ENCODE measurements around the gene PEX1. TPM values are rescaled to one million over a fixed set of nuclear protein-coding genes. Genes with fewer than 3 reads are reported as not detected.

The PEX1 gene
- total and polyA plus RNA-seq, 9 of the 15 experiments (the other 6 are each of a cell fraction or from before 2014, with no cell fraction given), result 9.4 to 32.2 (median 19.9) TPM

DNA sequence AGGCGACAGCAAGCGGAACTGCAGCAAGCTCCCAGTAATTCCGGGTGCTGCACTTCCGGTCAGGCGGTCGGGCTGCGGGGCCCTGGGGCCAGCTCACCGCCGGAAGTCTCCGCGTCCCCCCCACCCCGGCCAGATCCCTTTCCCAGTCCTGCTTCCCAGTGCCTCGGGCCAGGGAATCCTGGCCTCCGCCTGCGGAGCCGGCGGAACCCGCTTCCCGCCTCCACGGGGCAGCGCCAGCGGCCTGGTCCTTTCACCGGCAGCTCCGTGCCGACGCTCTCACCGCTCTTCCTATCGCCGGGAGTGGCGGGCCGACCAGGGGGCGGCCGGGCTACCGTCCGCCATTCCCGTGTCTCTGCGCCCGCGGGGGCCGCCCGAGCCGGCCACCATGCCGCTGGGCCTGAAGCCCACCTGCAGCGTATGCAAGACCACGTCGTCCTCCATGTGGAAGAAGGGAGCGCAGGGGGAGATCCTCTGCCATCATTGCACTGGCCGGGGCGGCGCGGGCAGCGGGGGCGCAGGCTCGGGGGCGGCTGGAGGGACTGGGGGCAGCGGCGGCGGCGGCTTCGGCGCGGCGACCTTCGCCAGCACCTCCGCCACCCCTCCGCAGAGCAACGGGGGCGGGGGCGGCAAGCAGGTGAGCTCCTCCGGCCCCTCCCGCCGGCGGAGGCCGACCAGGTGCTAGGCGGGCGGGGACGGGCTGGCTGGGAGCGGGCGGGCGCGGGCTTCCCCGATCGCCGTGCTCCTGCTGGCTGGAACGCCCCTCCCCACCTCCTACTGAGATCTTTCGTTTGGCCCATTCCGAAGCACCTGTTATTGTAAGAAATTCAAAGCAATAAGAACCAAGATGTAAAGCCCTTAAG is 80.7 kb downstream of the PEX1 start, which contains the start of gene GATAD1 (continued):
- TF ChIP-seq, protein P1, sequence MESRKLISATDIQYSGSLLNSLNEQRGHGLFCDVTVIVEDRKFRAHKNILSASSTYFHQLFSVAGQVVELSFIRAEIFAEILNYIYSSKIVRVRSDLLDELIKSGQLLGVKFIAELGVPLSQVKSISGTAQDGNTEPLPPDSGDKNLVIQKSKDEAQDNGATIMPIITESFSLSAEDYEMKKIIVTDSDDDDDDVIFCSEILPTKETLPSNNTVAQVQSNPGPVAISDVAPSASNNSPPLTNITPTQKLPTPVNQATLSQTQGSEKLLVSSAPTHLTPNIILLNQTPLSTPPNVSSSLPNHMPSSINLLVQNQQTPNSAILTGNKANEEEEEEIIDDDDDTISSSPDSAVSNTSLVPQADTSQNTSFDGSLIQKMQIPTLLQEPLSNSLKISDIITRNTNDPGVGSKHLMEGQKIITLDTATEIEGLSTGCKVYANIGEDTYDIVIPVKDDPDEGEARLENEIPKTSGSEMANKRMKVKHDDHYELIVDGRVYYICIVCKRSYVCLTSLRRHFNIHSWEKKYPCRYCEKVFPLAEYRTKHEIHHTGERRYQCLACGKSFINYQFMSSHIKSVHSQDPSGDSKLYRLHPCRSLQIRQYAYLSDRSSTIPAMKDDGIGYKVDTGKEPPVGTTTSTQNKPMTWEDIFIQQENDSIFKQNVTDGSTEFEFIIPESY (CRISPR knock-in tag; IDR thresholded peaks at IDR 0.05), result 0 out of 2 replicates have a peak, but pooled peaks have one; percentile 67
- TF ChIP-seq, protein P2, sequence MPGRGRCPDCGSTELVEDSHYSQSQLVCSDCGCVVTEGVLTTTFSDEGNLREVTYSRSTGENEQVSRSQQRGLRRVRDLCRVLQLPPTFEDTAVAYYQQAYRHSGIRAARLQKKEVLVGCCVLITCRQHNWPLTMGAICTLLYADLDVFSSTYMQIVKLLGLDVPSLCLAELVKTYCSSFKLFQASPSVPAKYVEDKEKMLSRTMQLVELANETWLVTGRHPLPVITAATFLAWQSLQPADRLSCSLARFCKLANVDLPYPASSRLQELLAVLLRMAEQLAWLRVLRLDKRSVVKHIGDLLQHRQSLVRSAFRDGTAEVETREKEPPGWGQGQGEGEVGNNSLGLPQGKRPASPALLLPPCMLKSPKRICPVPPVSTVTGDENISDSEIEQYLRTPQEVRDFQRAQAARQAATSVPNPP (IDR thresholded peaks at IDR 0.05; ENCODE audit: borderline replicate concordance, insufficient read depth, insufficient read length), result no peak
- no peak for TF ChIP-seq BDP1 (IDR thresholded peaks at IDR 0.05; ENCODE audit: insufficient read depth, insufficient read length)
- no peak for TF ChIP-seq GATA2 (CRISPR knock-in tag; IDR thresholded peaks at IDR 0.05)
- TF ChIP-seq EWSR1 (IDR thresholded peaks at IDR 0.05; ENCODE audit: borderline replicate concordance, low read depth, partially characterized antibody), result no peak
- no peak; the same call in 1 of the 2 replicates for TF ChIP-seq KAT7 (CRISPR knock-in tag; IDR thresholded peaks at IDR 0.05; ENCODE audit: borderline replicate concordance)
- TF ChIP-seq, protein P3, sequence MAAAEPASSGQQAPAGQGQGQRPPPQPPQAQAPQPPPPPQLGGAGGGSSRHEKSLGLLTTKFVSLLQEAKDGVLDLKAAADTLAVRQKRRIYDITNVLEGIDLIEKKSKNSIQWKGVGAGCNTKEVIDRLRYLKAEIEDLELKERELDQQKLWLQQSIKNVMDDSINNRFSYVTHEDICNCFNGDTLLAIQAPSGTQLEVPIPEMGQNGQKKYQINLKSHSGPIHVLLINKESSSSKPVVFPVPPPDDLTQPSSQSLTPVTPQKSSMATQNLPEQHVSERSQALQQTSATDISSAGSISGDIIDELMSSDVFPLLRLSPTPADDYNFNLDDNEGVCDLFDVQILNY (CRISPR knock-in tag; IDR thresholded peaks at IDR 0.05), result no peak
- TF ChIP-seq, protein P4, sequence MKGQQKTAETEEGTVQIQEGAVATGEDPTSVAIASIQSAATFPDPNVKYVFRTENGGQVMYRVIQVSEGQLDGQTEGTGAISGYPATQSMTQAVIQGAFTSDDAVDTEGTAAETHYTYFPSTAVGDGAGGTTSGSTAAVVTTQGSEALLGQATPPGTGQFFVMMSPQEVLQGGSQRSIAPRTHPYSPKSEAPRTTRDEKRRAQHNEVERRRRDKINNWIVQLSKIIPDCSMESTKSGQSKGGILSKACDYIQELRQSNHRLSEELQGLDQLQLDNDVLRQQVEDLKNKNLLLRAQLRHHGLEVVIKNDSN (CRISPR knock-in tag; IDR thresholded peaks at IDR 0.05), result peak; percentile 65
- TF ChIP-seq ZNF408 (CRISPR knock-in tag; IDR thresholded peaks at IDR 0.05; ENCODE audit: low read depth), result no peak
- TF ChIP-seq ZNF707 (CRISPR knock-in tag; conservative IDR thresholded peaks at IDR 0.05), result no peak
- TF ChIP-seq MECOM (CRISPR knock-in tag; IDR thresholded peaks at IDR 0.05), result no peak
- no peak for TF ChIP-seq KAT8 (IDR thresholded peaks at IDR 0.05; ENCODE audit: low read depth)
- peak; percentile 68 for TF ChIP-seq RBM22 (IDR thresholded peaks at IDR 0.05; ENCODE audit: low read depth, low read length, poor library complexity, severe bottlenecking)
- TF ChIP-seq PML (IDR thresholded peaks at IDR 0.05; ENCODE audit: low read length), result peak; percentile 85
- TF ChIP-seq, protein P5, sequence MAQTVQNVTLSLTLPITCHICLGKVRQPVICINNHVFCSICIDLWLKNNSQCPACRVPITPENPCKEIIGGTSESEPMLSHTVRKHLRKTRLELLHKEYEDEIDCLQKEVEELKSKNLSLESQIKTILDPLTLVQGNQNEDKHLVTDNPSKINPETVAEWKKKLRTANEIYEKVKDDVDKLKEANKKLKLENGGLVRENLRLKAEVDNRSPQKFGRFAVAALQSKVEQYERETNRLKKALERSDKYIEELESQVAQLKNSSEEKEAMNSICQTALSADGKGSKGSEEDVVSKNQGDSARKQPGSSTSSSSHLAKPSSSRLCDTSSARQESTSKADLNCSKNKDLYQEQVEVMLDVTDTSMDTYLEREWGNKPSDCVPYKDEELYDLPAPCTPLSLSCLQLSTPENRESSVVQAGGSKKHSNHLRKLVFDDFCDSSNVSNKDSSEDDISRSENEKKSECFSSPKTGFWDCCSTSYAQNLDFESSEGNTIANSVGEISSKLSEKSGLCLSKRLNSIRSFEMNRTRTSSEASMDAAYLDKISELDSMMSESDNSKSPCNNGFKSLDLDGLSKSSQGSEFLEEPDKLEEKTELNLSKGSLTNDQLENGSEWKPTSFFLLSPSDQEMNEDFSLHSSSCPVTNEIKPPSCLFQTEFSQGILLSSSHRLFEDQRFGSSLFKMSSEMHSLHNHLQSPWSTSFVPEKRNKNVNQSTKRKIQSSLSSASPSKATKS (CRISPR knock-in tag; IDR thresholded peaks at IDR 0.05), result no peak

All from K562 (cell line).